Lower lobe of right lung (tissue), 2 donors: ENCODE results near the gene COL23A1. TPM values are rescaled to one million over a fixed set of nuclear protein-coding genes. Genes with fewer than 3 reads are reported as not detected.

ENCODE experiments used
- ATAC-seq, 2 donors: fragments of 200-7000 bp; cut with Tn5 transposase; one replicate each; pipeline ENCODE4 v1.9.1; 2020 to 2022; ENCODE audit warnings: mild to moderate bottlenecking in 2 of 2, moderate library complexity in 2 of 2
- DNase-seq: peaks from one replicate; pipeline ENCODE4 v3.0.0-alpha.2; 2020
- H3K27ac ChIP-seq: fragments of 200-600 bp; one replicate; pipeline ENCODE4 v1.8.0; 2022
- H3K27me3 ChIP-seq: fragments of 200-600 bp; one replicate; pipeline ENCODE4 v1.8.0; 2022; ENCODE audit warnings: low read depth
- H3K36me3 ChIP-seq: fragments of 200-600 bp; one replicate; pipeline ENCODE4 v1.8.0; 2022; ENCODE audit warnings: mild to moderate bottlenecking
- H3K4me1 ChIP-seq: fragments of 200-600 bp; one replicate; pipeline ENCODE4 v1.8.0; 2022
- H3K4me3 ChIP-seq: fragments of 200-600 bp; one replicate; pipeline ENCODE4 v1.8.0; 2022; ENCODE audit warnings: mild to moderate bottlenecking
- H3K9me3 ChIP-seq: fragments of 200-600 bp; one replicate; pipeline ENCODE4 v1.8.0; 2022
- intact Hi-C: fragments of 100-400 bp; cut with DNase I; formaldehyde crosslinking; loops from one replicate; pipeline ENCODE4 v1.11.0; 2022
- total RNA-seq: library from RNA; stranded (reverse); fragmentation: NEBNext Ultra II Directional; extraction: Animal tissue kit (Norgen Biotek cat#: 25700); gene quantifications from one replicate; pipeline ENCODE4 v1.2.1, GENCODE V29; 2021
- TF ChIP-seq, protein P1 (sequence below): fragments of 200-600 bp; IDR thresholded peaks from one replicate; pipeline ENCODE4 v1.8.0; 2022; ENCODE audit warnings: antibody characterized with exemption, mild to moderate bottlenecking
- donor health status: DM: no; HTN: yes; CAD: no; lungs with severe emphysema.

The COL23A1 gene
- total RNA-seq, 1 donor from 2014 or later, result 1.2 TPM

DNA sequence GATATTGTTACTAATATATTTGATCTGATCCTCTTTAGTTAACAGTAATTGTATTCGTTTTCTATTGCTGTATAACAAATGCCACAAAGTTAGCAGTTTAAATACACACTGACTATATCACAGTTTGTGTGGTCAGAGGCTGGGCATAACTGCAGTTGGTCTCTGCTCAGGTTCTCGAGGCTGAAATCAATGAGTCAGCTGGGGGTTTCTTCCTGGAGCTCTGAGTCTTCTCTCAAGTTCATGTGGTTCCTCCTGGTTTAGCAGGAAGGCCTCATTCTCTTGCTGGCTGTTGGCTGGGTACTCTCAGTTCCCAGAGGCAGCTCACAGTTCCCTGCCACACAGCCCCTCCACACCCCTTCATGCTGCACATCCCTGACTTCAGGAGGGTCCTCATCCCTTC is 20.7 kb downstream of the COL23A1 start:
- H3K4me1 ChIP-seq, result no peaks in the 10 kb centered on the region
- H3K27me3 ChIP-seq, result peaks cover 11% of the 10 kb centered on the region
- no peaks in the 10 kb centered on the region for H3K36me3 ChIP-seq
- no peak overlapping the region for H3K27ac ChIP-seq
- DNase-seq, result no peak
- no peaks in the 10 kb centered on the region for H3K9me3 ChIP-seq
- intact Hi-C loops, result no loop called here
- no peak for ATAC-seq
- no peak overlapping the region for H3K4me3 ChIP-seq
- TF ChIP-seq, protein P1, sequence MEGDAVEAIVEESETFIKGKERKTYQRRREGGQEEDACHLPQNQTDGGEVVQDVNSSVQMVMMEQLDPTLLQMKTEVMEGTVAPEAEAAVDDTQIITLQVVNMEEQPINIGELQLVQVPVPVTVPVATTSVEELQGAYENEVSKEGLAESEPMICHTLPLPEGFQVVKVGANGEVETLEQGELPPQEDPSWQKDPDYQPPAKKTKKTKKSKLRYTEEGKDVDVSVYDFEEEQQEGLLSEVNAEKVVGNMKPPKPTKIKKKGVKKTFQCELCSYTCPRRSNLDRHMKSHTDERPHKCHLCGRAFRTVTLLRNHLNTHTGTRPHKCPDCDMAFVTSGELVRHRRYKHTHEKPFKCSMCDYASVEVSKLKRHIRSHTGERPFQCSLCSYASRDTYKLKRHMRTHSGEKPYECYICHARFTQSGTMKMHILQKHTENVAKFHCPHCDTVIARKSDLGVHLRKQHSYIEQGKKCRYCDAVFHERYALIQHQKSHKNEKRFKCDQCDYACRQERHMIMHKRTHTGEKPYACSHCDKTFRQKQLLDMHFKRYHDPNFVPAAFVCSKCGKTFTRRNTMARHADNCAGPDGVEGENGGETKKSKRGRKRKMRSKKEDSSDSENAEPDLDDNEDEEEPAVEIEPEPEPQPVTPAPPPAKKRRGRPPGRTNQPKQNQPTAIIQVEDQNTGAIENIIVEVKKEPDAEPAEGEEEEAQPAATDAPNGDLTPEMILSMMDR, result no peak

DNA sequence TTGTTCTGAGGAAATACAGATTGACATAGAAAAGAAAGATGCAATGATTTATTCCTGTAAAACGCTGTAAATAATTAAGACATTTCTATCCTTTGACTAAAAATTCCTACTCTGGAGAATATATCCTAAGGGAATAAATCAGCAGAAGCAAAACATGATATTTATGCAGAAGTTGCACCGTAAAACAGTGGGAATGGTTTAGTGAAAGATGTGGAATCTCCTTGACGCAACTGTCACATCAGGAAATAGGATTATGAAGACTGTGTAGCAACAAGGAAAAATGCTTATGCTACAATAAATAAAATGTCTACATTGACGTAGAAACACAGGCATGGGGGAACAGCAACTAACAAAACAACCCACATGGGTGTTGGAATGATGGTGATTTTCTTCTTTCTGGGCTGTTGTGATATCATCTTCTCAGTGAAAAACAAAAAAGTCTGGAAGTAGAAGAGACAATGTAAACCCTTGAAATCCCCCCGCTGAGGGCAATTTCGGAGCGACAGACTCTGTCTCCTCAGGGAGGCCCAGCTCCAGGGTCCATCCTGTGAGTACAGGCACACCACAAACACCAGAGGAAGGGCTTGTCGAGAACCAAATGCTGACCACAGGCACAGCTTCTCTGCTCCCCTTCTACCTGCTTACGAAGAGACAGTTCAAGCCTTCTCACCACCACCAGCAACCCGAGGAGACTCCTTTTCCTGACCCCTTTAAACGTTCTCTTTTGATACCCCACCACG is 25.2 kb downstream of the COL23A1 start:
- TF ChIP-seq, protein P1, result no peak
- Histone ChIP-seq H3K4me1 (no peaks in the 10 kb centered on the region), H3K27ac (no peak overlapping the region), H3K36me3 (no peaks in the 10 kb centered on the region), H3K4me3 (no peak overlapping the region), H3K27me3 (peaks cover 28% of the 10 kb centered on the region), H3K9me3 (no peaks in the 10 kb centered on the region)
- DNase-seq, result no peak
- no peak for ATAC-seq
- intact Hi-C loops, result no loop called here

DNA sequence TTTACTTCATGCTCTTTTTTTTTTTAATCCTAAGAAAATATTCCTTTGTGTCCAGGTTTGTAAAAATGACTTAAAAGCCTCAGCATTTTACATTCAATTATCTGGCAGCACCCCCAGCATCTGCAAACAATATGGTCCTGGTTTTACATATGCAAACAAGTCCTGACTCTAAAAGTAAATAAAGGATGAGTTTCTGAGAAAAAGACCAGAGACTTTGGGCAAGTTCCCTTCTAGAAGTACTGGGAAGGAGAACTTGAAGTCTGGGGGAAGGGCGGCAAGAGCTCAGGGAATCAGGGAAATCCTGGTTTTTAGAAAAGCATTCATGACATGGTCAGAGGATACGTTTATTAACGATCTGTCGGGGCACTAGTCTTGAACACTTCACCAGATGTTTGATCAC is 25.8 kb downstream of the COL23A1 start:
- TF ChIP-seq, protein P1, result no peak
- Histone ChIP-seq H3K36me3 (no peaks in the 10 kb centered on the region), H3K4me1 (no peaks in the 10 kb centered on the region), H3K27ac (no peak overlapping the region), H3K27me3 (peaks cover 28% of the 10 kb centered on the region), H3K9me3 (no peaks in the 10 kb centered on the region), H3K4me3 (no peak overlapping the region)
- ATAC-seq (no peak), DNase-seq (no peak)
- intact Hi-C loops, result no loop called here

DNA sequence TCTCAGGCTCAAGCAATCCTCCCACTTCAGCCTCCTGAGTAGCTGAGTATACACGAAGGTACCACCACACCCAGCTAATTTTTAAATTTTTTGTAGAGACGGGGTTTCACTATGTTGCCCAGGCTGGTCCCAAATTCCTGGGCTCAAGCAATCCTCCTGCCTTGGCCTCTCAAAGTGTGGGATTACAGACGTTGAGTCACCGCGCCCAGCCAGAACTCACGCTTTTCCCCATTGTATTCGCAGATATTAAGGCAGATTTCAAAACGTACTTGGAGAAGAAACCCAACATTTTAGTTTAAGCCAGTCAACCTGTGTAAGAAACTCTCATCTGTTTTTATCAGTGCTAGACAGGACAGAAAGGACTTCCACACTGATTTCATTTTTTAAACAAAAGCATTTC is 26.6 kb downstream of the COL23A1 start:
- Histone ChIP-seq H3K4me3 (no peak overlapping the region), H3K27me3 (peaks cover 28% of the 10 kb centered on the region), H3K36me3 (no peaks in the 10 kb centered on the region), H3K9me3 (no peaks in the 10 kb centered on the region), H3K4me1 (no peaks in the 10 kb centered on the region), H3K27ac (no peak overlapping the region)
- DNase-seq (no peak), ATAC-seq (no peak)
- TF ChIP-seq, protein P1, result no peak
- intact Hi-C loops, result no loop called here

DNA sequence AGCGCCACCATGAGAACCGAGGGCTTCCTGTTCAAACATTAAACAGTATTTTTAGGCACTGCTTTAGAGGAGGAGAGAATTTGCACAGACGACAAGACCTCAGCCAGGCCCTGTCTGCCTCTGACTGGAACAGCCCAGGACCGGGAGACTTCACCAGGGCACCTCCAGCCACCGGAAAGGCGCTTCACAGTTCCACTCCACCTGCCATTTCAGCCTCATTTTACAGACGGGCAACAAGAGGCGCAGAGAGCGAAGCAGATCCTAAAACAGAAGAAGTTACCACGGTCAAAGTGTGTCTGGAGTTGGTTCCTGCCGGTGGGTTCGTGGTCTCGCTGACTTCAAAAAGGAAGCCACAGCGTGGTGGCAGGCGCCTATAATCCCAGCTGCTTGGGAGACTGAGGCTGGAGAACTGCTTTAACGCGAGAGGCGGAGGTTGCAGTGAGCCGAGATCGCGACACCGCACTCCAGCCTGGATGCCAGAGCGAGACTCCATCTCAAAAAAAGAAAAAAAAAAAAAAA is 28.4 kb downstream of the COL23A1 start:
- Histone ChIP-seq H3K4me3 (no peak overlapping the region), H3K9me3 (no peaks in the 10 kb centered on the region), H3K4me1 (no peaks in the 10 kb centered on the region), H3K27me3 (peaks cover 28% of the 10 kb centered on the region), H3K36me3 (no peaks in the 10 kb centered on the region), H3K27ac (no peak overlapping the region)
- TF ChIP-seq, protein P1, result no peak
- intact Hi-C loops, result no loop called here
- no peak for DNase-seq
- no peak for ATAC-seq
